Astrocyte of the spinal cord (primary cell): ENCODE measurements around the gene MPHOSPH6.
A peak's percentile ranks its signal among the peaks of the same experiment; 100 is the strongest.

Experiments
- DNase-seq: peaks from one replicate; pipeline ENCODE4 v3.0.0; 2011; ENCODE audit warnings: low read depth, low spot score
- H3K4me3 ChIP-seq: 2 replicates; pipeline ENCODE4 v1.5.1; 2011; ENCODE audit warnings: low read depth, mild to moderate bottlenecking, low read length, moderate library complexity
- CTCF ChIP-seq: IDR thresholded peaks from 2 replicates; pipeline ENCODE4 v1.5.1; 2012; ENCODE audit warnings: low read depth, mild to moderate bottlenecking, low read length, inconsistent platforms
- in situ Hi-C: cut with HindIII; loops from 2 replicates; pipeline ENCODE4 v1.10.0; 2017; ENCODE audit warnings: low sequenced_read_pairs

The MPHOSPH6 gene

GRCh38 chr16:82177555-82177954 lies 7.5 kb upstream of the MPHOSPH6 start:
- no peak for DNase-seq
- no peak for TF ChIP-seq CTCF
- no peak overlapping the region for H3K4me3 ChIP-seq
- in situ Hi-C loops = no loop called here

- TF ChIP-seq CTCF = no peak
Observed at GRCh38 chr16:82176204-82176603, 6.2 kb upstream of the MPHOSPH6 start.

GRCh38 chr16:82175627-82176026 lies 5.6 kb upstream of the MPHOSPH6 start:
- DNase-seq = no peak
- TF ChIP-seq CTCF = no peak
- H3K4me3 ChIP-seq = no peak overlapping the region
- in situ Hi-C loops = no loop called here

More at GRCh38 chr16:82176204-82176603, 6.2 kb upstream of the MPHOSPH6 start:
- DNase-seq = no peak
- in situ Hi-C loops = no loop called here
- H3K4me3 ChIP-seq = no peak overlapping the region

GRCh38 chr16:82167670-82168069 lies 2.4 kb downstream of the MPHOSPH6 start:
- in situ Hi-C loops = no loop called here

GRCh38 chr16:82160226-82160625 lies 9.8 kb downstream of the MPHOSPH6 start:
- no peak for TF ChIP-seq CTCF
- peak; percentile 8 for DNase-seq
- no peak overlapping the region for H3K4me3 ChIP-seq
- in situ Hi-C loops = no loop called here

More at GRCh38 chr16:82167670-82168069, 2.4 kb downstream of the MPHOSPH6 start:
- no peak overlapping the region for H3K4me3 ChIP-seq
- no peak for DNase-seq
- TF ChIP-seq CTCF = no peak

GRCh38 chr16:82157836-82158235 lies 12.2 kb downstream of the MPHOSPH6 start:
- DNase-seq = no peak
- TF ChIP-seq CTCF = no peak
- in situ Hi-C loops = no loop called here
- no peak overlapping the region for H3K4me3 ChIP-seq

- no peak for TF ChIP-seq CTCF
- peak; percentile 5 for DNase-seq
- H3K4me3 ChIP-seq = no peak overlapping the region
- in situ Hi-C loops = no loop called here
Observed at GRCh38 chr16:82157534-82157812, 12.6 kb downstream of the MPHOSPH6 start.
